Urothelium cell line (cell line): Measurements from ENCODE around the gene CTSS.
"Not testable (repeated sequence)": the region's sequence is repeated elsewhere in the genome, so short reads cannot be mapped to it uniquely, and the experiment has no call there.

Experiments used
- DNase-seq: peaks from one replicate; pipeline ENCODE4 v3.0.0; 2011; ENCODE audit warnings: low spot score, mixed read lengths
- FAIRE-seq: peaks from 2 replicates; lab custom pipeline; 2011; peaks lifted over from hg19 to GRCh38; lab: Jason Lieb, UNC

CTSS gene

DNA sequence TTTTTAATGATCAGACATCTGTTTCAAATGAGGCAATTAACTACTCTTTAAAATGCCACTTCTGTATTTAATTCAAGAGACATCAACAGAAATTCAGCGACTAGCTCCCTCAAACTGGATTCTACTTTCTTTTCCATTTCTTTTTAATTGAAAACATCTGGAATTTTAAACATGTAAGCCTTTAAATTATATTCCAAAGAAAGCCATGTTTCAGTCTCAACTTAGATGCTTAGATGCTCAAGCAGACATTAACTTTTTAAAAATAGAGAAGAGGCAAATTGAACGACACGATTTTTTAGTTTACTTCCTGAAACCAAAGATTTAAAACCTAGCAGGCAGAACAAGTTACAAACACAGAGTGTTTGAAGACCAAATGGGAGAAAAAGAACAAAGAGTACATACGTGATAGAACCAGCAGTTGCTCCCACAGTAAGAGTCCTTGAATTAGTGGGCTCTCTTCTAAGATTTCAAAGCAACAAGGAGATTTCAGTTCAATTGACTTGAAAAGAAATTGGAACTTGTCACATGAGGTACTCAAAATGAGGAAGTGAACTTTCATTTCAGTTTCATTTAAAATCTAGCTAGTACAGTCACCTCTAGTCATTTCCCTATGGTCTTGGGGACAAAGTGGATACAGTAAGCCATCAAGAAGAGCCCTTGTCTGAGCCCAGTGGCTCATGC lies at the start of gene CTSS:
TSS of gene CTSS (minus strand) at position 483 of the 681 bp plus-strand sequence. CDS start 1,015 bp downstream, outside the sequence.
- FAIRE-seq (no peak), DNase-seq (no peak)

DNA sequence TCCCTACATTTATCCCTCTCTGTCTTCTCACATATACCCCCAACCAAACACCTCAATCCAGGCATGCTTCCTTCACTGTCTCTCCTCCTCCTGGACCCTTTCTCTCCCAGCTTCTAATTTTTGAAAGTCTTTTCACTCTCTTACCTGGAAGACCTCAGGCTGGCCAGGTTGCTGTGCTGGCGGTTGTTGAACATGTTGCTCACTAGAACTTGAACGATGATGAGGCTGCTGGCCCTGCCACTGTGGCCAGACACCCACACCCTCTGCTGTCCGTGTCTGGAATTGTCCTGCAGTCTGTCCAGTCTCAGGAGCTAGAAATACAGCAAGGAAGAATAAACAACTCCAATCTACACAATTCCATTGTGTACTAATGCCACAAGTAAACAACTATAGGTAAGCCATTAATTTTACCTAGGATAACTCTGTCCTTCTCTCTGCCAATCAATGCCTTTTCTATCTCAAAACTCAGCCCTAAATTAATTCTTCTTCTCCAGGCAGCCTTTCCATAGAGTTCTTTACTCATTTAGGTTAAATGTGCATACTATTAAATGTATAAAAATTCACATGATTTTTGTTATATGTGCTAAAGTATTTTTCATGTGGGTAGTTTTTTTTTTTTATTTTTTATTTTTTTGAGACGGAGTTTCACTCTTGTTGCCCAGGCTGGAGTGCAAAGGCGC lies 47.6 kb upstream of the CTSS start:
- DNase-seq (peak; percentile 48), FAIRE-seq (no peak)

GRCh38 chr1:150810958-150811659 lies 45.5 kb upstream of the CTSS start:
- FAIRE-seq (no peak), DNase-seq (no peak)

DNA sequence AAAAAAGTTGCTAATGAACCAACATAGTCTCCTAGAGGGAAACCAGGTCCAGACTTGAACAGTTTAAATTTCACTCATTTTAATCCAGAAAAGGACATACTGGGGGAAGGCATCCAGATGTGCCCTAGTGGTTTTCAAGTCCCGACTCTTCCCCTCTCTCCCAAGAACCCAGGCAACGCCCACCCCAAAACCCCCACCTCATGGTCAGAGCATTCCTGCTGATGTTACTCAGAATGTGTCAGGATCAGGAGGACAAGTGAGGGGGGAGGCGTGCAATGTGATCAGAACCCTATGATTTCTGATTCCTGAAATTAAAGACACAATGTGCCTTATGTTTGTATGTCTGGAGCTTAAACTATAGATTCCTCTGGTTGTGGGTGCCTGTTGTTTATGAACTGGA lies 44.1 kb upstream of the CTSS start:
- no peak for FAIRE-seq
- DNase-seq = no peak

GRCh38 chr1:150808846-150809245 lies 43.3 kb upstream of the CTSS start:
- DNase-seq (no peak), FAIRE-seq (no peak)

DNA sequence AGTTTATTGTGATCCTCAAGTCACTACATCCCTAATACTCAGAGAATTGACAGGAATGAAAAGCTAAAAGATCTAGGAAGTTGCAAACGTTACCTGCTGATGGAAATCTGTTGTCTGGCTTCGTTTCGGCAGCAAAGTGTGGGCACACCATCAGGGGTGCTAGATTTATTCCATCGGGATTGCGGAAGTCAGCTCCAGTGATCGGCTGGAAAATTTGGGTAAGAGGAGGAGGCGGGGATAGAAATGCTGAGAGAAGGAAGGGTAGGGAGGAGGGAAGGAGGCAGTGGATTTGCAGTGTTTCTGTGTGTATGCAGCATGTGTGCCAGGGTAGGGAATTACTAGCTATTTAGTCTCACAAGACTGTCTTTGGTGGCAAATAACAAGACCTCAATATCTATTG lies 42.5 kb upstream of the CTSS start, which contains the start of gene CTSK:
TSS of gene CTSK (minus strand) at position 140 of the 400 bp plus-strand sequence. CDS start 1,455 bp downstream, outside the sequence.
- FAIRE-seq = no peak
- DNase-seq = no peak

GRCh38 chr1:150807249-150808023 lies 41.9 kb upstream of the CTSS start:
- DNase-seq (no peak), FAIRE-seq (no peak)

DNA sequence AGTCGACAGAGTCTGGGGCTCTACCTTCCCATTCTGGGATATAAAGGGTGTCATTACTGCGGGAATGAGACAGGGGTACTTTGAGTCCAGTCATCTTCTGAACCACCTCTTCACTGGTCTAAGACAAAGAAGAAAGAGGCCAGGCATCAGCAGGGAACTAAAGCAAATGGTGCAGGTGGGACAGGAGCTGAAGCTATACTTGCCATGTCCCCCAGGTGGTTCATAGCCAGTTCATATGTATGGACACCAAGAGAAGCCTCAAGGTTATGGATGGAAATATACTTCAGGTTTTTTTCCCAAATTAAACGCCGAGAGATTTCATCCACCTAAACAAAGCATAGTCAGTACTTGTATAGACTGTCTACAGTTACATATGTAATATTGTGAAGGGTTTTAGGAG lies 40.3 kb upstream of the CTSS start:
- FAIRE-seq (no peak), DNase-seq (no peak)

DNA sequence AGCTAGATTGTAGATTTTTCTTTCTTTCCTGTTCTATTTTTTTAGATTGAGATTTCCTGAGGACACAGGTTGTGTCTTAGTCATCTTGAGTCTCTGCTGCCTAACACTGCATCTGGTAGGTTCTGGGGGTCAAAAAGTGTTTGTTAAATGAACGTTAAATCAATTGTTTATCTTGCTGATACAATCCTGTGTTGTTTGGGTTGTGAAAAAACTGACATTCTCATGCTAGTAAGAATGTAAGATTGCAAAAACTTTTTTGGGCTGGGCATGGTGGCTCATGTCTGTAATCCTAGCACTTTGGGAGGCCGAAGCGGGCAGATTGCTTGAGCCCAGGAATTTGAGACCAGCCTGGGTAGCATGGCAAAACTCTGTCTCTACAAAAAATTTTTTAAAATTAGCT lies 39.1 kb upstream of the CTSS start:
- FAIRE-seq (no peak), DNase-seq (no peak)

DNA sequence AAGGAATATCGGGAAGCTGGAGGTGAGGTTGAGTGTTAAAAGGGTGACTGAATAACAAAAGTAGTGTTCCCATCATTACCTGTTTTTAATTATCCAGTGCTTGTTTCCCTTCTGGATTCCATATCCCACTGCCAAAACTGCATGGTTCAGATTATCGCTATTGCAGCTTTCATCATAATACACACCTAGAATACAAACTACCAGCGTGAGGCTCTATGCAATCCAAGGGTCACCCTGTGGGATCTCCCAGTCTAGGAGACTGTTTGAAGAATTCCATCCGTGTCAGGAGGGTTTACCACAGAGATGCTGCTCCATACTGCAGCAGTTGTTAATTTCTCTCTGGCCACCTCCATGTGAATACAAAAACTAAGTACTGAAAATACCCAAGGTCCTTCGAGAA lies 33.5 kb upstream of the CTSS start:
- DNase-seq (no peak), FAIRE-seq (no peak)

GRCh38 chr1:150798525-150798924 lies 32.9 kb upstream of the CTSS start:
- no peak for FAIRE-seq
- DNase-seq = no peak

- DNase-seq (no peak), FAIRE-seq (no peak)
Observed at GRCh38 chr1:150796374-150796773, 30.8 kb upstream of the CTSS start.

DNA sequence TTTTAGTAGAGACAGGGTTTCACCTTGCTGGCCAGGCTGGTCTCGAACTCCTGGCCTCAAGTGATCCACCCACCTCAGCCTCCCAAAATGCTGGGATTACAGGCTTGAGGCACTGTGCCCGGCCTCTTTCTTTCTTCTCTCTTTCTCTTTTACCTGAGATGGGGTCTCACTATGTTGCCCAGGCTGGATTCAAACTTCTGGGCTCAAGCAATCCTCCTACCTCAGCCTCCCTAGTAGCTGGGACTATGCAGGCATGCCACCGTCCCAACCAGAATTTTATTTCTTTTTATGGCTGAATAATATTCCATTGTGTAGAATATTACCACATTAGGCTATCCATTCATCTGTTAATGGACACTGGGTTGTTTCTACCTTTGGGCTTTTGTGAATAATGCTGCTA lies 28.2 kb upstream of the CTSS start:
- FAIRE-seq, DNase-seq: not testable (repeated sequence)

- DNase-seq (no peak), FAIRE-seq (no peak)
Observed at GRCh38 chr1:150793221-150793620, 27.6 kb upstream of the CTSS start.

DNA sequence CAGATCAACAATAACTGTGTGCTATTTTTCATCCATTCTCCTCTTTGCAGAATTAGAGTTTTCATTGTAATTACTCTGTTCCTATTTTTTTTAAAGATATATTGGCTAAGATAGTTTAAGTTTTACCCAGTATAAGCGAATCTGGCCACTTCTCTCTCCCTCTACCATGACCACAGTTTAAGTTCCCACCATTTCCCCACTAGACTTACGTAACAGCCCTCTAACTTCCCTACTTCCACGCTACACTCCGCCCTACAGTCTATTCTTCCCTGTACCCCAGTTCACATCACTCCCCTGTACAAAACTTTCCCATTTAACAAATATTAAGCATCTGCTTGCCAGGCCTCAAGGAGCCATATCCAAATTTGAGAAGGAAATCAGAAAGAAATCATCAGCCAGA lies 26.0 kb upstream of the CTSS start:
- FAIRE-seq (no peak), DNase-seq (no peak)

GRCh38 chr1:150789396-150789795 lies 23.8 kb upstream of the CTSS start:
- DNase-seq (no peak), FAIRE-seq (no peak)

- FAIRE-seq (no peak), DNase-seq (no peak)
Observed at GRCh38 chr1:150788946-150789345, 23.4 kb upstream of the CTSS start.

DNA sequence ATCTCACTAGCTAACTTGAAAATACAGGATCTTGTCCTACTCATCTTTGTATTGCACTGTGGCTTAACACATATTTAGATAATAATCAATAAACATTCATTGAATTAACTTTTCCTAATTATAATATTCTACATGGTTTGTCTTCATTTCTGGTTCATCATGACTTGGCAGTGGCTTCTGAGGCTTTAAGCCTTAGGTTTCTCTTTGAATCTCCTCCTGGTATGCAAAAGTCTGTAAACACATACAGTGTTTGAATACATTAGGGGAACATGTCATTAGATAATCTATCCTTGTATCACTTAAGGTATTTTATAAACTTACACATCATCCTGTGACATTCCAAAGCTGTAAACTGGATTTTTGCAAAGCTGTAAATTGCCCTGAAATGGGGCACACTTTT lies 21.9 kb upstream of the CTSS start:
- DNase-seq (no peak), FAIRE-seq (no peak)

DNA sequence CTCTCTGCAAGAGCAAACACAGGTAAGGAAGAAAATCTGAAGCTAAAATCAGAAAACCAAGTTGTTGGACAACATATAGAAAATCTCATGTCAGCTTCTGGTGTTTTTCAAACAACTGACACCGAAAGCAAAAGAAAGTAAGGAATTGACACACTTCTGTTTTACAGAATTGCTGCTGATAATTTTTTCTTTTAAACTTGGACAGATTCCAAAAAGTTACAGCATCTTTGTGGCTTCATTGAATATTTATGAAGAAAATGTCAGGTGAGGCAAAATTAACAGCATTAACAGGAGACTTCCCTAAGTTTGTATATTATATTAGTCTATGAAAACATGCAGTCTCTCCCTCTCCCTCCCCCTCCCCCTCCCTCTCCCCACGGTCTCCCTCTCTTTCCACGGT lies 14.9 kb upstream of the CTSS start:
- DNase-seq = no peak

GRCh38 chr1:150778409-150778808 lies 12.8 kb upstream of the CTSS start:
- no peak for FAIRE-seq
- DNase-seq = no peak

More for the DNA sequence above, 14.9 kb upstream of the CTSS start:
- FAIRE-seq = no peak

- FAIRE-seq (no peak), DNase-seq (no peak)
Observed at GRCh38 chr1:150777544-150777943, 12.0 kb upstream of the CTSS start.
